GM18867 (cell line): ENCODE data around the gene TMEM214.
A peak's percentile ranks its signal among the peaks of the same experiment; 100 is the strongest.
"Not testable (repeated sequence)": the region's sequence is repeated elsewhere in the genome, so short reads cannot be mapped to it uniquely, and the experiment has no call there.

ENCODE experiments used
- ATAC-seq: cut with Tn5 transposase; IDR thresholded peaks from one replicate; pipeline ENCODE4 v1.9.1; 2021; ENCODE audit warnings: mild to moderate bottlenecking, moderate library complexity; ENCODE audit not compliant: unreplicated experiment

Gene TMEM214

DNA sequence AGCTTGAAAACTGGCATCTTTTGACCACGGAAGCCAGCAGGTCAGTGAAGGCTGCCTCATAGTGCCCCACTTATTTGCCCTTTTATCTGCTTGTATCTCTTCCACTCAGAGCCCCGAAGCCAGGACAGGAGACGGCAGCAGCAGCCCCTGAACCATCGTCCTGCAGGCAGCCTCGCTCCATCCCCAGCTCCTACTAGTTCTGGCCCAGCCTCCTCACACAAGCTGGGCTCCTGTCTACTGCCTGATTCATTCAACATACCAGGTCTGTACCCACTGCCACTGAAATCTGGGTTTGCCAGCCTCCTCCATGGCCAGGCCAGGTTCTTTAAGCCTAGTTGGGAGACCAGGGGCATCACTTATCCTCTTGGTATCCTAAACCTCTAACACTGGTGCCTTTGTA, 34.6 kb downstream of the TMEM214 start:
- no peak for ATAC-seq

DNA sequence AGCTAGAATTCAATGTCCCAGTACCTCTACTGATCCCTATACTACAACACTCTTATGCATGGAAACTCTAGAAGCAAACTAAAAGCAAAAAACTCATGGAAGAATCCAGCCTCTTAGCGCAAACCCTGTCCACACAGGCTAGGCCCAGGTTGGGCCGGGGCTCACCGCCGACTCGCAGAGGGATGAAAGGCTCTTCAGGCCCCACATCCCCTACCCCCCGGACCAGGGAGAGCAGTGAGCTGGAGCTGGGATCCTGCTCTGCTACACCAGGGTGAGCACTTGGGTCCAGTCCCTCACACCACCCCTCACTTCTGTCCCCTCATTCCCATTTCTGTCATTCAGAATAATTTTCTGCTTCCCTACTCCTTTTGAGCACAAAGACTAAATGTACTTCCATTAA, 36.7 kb downstream of the TMEM214 start:
- ATAC-seq = no peak

DNA sequence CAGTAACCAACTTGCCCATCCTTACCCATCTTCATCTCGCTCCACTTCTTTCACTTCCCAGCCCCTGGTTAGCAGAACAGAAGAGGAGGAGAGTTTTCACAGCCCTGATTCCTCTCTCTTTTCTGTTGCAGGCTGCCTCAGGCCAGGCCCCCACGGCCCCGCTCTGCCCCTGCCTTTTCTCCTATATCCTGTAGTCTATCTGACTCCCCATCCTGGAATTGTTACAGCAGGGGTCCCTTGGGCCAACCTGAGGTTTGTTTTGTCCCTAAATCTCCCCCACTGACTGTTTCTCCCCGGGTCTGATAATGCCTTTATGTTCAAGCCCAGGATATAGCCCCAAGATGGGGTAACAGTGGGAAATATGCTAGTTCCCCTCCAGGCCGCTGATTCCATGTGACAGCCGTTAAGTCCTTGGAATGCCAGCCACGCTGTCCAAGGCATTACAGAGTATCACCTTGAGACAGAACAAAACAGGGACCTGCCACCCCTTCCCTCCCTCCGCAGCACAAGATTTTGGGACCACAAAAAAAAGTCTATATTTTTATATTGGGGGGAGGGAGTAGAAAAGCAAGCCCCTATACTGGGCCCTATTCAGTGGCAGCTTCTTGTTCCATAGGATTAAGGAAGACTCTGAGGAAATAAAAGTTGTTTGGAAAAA, 37.3 kb downstream of the TMEM214 start:
- ATAC-seq = no peak

DNA sequence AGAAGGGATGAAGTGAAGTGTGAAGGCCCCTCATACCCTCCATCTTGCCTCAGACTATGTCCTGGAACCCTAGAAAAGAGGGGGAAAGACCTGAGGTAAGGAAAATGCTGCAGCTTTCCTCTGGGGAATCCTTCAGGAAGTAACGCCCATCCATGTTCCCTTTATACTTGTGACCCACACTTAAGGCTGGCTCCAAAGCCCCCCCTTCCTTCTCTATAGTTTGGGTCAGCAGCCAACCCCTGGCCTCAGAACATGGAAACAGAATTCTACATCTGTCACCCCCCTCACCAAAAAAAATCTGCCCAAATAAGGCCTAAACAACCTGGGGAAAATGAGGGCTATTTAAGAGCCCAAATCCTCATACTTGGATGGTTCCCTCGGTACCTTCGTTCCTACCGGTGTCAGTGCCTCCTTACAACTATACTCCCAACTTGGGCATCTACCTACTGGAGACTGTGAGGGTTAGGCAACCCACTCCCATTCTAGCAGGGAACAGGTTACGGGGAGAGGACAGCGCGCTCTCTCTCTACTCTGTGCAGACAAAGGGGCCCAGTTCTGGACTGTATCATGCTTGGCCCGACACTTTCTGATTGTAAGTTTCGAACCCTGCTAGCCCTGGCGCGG, 38.0 kb downstream of the TMEM214 start:
- no peak for ATAC-seq

DNA sequence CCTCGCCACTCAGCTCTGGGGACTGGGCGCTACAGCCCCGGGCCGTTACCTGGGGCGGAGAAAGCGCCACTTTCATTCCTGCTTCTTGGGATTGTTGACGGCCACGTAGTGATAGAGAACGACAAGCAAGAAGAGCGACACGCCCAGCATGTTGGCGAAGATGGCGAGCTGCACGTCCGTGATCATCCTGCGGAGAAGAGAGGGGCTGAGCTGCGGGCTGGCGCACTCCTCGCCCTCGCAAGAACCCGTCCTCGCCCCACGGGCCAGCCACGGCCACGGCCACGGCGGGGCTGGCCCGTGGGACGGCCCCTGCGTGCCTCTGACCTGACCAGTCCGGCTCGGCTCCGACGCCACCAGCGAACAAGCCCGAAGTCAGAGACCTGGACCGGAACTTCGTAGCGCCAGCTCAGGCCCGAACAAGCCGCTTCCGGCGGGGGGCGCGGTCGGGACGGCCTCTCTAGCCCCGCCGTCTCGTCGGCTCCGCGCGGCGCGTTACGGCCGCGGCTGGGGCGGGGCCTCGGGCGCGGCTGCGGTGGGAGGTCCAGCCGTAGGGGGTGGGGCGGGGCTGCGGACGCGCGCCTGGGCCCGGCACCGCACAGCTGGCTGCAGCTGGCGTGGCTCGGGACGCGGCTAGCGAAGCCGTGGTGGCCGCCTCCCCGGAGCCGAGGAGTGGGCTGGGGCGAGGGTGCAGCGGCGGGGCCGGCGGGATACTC, 38.7 kb downstream of the TMEM214 start, which contains the start of gene OST4:
Gene OST4, minus strand, starts transcription at position 378 of the 713 bp plus-strand sequence.
- peak; percentile 85 for ATAC-seq

DNA sequence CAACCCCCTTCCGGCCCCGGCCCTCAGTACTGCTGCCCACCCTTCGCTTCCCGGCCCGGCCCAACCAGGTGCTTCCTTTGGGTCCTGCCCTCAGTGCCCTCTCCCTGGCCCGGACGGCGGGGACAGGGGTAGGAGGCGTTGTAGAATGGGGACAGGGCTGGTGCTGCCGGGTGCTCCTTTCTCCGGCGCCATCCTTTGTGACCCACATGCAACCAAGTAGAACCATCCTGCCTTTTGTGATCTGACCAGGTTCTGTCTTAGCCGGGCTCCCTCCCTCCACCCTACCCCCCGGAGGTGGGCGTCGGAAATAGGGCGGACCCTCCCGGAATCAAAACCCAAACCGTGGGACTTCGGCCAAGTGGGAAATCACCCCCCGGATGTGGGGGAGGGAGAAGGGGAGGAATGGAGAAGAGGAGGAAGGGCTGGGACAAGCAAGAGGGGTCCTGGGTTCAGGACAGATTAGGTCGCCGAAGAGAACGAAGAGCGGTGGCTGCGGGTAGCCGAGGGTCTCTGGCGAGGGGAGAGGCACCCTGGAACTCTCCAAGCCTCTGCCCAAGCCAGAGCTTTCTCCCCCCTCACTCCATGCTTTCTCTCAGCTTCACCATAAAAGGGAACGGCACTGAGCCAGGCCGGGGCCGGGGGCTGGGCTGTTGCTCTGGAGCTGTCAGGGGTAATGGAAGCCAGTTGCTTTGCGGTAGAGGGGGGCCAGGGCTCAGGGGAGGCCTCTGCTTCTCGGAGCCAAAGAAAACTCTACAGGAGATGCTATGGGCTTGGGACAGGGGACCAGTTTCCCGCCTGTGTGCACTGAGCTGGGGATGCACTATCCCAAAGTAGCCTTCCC, 39.4 kb downstream of the TMEM214 start:
- ATAC-seq = no peak

DNA sequence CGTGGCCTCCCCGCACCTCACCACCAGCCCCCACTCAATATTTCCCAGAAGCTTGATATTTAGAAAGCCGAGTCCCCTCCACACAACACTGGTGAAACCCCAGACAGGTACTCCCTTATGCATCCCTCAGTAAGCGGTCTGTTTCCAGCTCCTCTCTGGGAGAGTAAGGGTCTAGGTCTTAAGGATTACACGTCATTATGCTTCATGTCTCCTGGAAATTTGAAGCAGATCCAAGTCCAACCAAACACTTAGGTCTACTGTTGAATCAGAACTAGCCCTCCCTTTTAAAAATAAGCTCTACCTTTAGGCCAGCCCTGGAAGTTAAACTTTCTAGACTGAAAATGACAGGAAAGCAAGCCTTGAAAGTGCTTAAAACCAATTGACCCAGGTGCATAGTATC, 40.2 kb downstream of the TMEM214 start:
- no peak for ATAC-seq

DNA sequence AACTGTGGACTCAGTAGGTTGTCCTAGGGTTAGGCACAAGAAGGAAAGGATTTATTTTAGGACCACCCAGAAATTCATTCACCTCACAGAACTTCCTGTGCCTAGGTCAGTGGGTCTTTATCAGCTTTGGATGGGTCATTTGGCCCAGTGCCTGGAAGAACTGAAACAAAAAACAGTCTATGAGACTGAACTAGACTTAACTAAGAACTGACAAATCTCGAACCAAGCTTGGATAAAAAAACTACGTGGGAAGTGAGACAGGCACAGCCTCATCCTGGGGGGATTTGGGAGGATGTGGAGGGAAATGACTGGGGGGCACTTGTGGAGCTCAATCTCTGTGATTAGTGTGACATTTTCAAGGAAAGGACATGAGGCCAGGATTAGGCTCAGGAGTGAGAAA, 41.0 kb downstream of the TMEM214 start:
- no peak for ATAC-seq

DNA sequence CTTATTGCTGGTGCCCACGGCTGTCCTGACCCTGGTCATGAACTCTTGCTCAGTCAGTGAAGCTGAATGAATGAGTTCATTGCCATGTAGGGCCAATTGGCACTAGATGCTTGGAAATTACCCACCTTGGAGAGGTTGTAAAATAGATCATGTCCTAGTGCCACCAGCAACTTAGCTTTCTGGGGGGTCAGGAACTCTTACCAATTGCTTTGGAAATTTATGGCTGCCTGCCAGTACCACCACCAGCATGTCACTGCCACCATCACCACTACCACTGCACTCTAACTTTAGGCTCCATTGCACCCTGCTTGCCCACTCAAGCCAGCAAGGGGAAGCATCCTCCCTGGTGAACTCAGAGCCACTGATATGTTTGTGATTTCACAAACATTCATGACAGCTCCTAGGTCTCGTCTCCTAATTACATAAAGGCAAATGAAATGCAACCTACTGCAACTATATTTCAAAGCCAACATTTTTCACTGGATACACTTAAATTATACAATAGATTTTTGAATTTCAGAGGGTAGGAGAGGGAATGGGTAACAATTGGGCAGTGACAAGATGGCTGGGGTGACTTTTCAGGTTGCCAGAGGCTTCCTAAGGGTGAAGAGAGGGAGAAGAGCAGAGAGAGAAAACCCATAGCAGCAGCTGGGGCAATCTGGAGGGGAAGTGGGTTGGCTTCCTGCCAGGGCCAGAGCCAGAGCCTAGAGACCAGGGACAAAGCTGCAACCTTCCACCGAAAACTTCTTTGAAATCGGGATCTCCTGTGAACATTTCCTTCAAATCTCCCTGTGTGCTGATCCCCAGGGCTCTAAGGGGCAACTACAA, 42.2 kb downstream of the TMEM214 start:
- no peak for ATAC-seq

DNA sequence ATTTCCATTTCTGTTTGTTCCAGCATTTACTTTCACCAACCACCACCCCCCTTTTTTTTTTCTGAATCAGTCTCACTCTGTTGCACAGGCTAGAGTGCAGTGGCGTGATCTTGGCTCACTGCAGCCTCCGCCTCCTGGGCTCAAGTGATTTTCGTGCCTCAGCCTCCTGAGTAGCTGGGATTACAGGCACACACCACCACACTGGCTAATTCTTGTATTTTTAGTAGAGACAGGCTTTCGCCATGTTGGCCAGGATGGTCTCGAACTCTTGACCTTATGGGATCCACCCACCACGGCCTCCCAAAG, 42.8 kb downstream of the TMEM214 start:
- not testable (repeated sequence) for ATAC-seq

DNA sequence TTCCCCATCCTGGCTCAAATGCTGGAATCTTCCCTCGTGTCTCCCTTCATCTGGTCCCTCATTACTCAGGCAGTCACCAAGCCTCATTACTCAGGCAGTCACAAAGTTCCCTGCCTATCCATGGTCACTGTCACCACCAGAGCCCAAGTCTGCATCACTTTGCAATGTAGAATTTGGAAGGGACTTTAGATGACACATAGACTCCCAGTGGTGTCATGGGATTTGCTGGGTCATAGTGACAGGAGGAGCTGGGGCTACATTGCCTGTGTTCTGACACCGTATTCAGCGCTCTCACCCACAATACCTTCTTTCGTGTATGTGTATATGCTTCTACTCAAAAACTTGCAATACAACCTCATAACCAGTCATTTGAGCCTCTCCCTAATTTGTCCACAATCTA, 43.6 kb downstream of the TMEM214 start:
- ATAC-seq = no peak

DNA sequence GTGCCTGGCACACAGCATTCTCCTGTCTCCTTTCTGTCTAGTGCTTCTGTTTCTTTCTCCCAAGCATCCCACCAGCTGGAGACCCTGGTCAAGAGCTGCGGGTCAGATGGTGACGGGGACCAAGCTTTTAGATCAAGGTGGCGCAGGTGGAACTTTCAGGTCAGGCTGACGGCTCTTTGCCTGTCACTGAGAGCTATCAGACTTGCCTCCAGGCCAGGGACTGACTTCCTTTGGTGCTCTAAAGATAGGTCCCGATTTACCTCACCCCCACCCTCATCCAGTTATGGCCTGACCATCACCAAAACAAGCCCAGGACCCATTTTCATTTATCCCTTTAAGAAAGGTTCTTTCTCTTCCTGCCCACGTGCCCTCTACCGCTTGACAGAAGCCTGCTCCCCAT, 44.5 kb downstream of the TMEM214 start:
- no peak for ATAC-seq

DNA sequence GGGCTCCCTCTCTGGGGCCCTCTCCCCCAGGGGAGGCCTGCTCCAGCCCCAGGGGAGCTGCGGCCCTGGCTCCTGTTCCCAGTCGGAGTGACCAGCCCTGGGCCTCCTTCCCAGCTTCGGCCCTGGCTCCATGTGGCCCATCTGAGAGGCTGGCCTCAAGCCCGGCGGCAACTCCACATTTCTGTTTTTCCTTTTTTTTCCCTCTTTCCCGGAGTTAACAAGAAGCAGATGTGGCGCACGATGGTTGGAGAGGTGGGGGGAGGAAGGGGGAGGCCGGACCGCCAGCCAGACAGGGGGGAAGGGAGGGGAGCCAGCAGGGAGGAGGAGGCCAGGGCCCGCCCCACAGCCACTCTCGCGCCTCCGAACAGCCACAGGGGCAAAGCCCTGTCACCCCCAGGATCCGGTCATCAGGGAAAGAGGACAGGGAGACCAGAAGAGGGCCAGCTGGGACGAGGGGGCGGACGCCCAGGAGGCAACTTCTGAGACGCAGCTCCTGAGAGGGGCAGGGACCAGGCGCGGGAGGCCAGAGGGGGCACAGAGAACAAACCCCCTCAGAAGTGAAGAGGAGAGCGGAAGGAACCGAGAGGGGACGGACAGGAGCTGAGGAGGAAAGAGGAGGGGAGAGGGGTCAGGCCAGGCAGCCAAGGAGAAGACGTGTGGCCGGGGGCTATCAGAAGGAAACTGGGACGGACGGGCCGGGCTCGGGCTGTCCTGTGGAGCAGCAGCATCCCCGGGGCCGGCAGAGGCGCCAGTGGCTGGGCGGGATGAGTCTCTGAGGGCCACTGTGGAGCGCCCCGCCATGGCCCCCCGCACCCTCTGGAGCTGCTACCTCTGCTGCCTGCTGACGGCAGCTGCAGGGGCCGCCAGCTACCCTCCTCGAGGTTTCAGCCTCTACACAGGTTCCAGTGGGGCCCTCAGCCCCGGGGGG, 45.8 kb downstream of the TMEM214 start, which contains the start of gene EMILIN1:
Gene EMILIN1, plus strand, starts transcription at position 349 of the 928 bp plus-strand sequence. Its CDS starts 451 bp downstream, at position 800.
- no peak for ATAC-seq

DNA sequence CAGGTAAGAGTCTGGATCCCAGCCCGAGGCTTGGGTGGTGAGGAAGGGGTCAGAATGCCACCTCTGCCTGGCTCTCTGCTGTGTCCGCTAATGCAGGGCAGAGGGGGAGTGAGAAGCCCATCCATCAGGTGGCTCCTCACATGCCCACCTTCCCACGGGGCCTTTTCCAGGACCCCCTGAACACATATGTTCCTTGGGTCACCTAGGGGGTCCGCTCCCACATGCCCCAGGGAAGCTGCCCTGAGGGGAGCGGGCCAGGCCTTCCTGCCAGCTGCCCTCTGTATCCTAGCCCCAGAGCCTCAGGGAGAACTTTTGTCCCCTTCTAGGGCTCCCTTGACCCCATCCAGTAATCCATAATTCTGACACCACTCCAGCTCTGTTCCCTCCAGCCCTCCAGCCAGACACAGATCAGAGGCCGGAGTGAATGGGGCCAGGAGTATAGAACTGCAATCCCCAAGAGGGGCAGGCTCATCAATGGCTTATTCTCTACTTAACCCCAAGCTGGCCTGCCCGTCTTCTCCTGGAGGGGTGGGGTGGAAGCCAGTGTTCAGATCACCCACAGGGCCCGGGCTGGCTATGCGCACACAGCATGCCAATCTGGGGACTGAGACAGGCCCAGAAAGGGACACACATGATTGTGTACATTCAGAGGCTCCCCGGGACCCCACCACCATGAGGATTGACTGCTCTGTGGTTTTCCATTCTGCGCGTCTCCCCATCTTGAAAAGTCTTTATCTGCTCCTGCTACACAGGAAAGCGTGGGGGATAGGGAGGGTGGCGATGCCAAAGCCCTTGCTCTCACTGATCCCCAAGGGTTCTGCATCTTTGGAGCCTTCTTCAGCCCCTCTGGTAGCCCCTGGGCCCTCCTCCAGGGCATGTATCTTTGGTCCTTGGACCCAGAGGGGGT, 46.7 kb downstream of the TMEM214 start:
- ATAC-seq = no peak

DNA sequence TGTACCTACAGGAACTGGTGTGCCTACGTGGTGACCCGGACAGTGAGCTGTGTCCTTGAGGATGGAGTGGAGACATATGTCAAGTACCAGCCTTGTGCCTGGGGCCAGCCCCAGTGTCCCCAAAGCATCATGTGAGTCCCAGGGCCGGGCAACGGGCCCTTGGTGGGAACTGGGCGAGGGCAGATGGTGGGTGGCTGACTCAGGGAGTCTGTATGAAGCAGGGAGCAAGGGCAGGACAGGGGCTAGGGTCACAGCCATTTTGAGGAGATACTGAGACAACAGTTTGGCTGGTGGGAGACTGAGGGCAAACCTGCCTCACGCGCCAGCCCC, 47.3 kb downstream of the TMEM214 start:
- ATAC-seq = no peak

DNA sequence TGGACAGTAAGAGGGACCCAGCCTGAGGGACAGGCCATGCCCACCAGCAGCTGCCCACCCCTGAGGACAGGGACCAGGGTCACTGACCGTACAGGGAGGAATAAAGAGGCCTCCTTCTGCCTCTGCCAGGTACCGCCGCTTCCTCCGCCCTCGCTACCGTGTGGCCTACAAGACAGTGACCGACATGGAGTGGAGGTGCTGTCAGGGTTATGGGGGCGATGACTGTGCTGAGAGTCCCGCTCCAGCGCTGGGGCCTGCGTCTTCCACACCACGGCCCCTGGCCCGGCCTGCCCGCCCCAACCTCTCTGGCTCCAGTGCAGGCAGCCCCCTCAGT, 47.8 kb downstream of the TMEM214 start:
- no peak for ATAC-seq

DNA sequence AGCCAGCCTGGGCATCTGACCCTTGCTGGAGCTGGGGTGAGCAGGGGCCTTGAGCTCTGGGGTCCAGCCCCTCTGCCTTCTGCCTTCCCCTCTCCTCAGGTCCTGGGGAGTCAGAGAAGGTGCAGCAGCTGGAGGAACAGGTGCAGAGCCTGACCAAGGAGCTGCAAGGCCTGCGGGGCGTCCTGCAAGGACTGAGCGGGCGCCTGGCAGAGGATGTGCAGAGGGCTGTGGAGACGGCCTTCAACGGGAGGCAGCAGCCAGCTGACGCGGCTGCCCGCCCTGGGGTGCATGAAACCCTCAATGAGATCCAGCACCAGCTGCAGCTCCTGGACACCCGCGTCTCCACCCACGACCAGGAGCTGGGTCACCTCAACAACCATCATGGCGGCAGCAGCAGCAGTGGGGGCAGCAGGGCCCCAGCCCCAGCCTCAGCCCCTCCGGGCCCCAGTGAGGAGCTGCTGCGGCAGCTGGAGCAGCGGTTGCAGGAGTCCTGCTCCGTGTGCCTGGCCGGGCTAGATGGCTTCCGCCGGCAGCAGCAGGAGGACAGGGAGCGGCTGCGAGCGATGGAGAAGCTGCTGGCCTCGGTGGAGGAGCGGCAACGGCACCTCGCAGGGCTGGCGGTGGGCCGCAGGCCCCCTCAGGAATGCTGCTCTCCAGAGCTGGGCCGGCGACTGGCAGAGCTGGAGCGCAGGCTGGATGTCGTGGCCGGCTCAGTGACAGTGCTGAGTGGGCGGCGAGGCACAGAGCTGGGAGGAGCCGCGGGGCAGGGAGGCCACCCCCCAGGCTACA, 49.4 kb downstream of the TMEM214 start:
- no peak for ATAC-seq
